H9 (cell line): ENCODE data around the gene EPYC. TPM values are rescaled to one million over a fixed set of nuclear protein-coding genes. Genes with fewer than 3 reads are reported as not detected.

ENCODE experiments used
- DNase-seq: peaks from one replicate; pipeline ENCODE4 v3.0.0-alpha.2; 2017
- H2AFZ ChIP-seq: one replicate; pipeline ENCODE4 v1.6.1; 2013; ENCODE audit warnings: mild to moderate bottlenecking, low read length, control low read depth, moderate library complexity
- H2AK5ac ChIP-seq: 2 replicates; pipeline ENCODE4 v1.6.1; 2013; ENCODE audit warnings: low read length, control low read depth, mixed read lengths; ENCODE audit not compliant: insufficient read length
- H2BK120ac ChIP-seq: one replicate; pipeline ENCODE4 v1.6.1; 2013; ENCODE audit warnings: low read depth, mild to moderate bottlenecking, low read length, control low read depth, inconsistent platforms; ENCODE audit not compliant: poor library complexity, severe bottlenecking
- H2BK12ac ChIP-seq: 2 replicates; pipeline ENCODE4 v1.6.1; 2013; ENCODE audit warnings: low read length, control low read depth, mixed read lengths, low read depth; ENCODE audit not compliant: insufficient read length
- H2BK15ac ChIP-seq: 2 replicates; pipeline ENCODE4 v1.6.1; 2013; ENCODE audit warnings: low read depth, low read length, control low read depth
- H2BK20ac ChIP-seq: one replicate; pipeline ENCODE4 v1.6.1; 2013; ENCODE audit warnings: low read depth, mild to moderate bottlenecking, low read length, control low read depth, inconsistent platforms; ENCODE audit not compliant: poor library complexity, severe bottlenecking
- H2BK5ac ChIP-seq: 2 replicates; pipeline ENCODE4 v1.6.1; 2013; ENCODE audit warnings: low read length, control low read depth, mixed read lengths; ENCODE audit not compliant: insufficient read length
- H3K14ac ChIP-seq: 2 replicates; pipeline ENCODE4 v1.6.1; 2013; ENCODE audit warnings: low read length, control low read depth; ENCODE audit not compliant: insufficient read depth
- H3K18ac ChIP-seq: 2 replicates; pipeline ENCODE4 v1.6.1; 2013; ENCODE audit warnings: low read depth, mild to moderate bottlenecking, mixed read lengths, low read length, control low read depth; ENCODE audit not compliant: insufficient read length
- H3K23ac ChIP-seq: 2 replicates; pipeline ENCODE4 v1.6.1; 2013; ENCODE audit warnings: low read length, control low read depth, mixed read lengths, low read depth; ENCODE audit not compliant: insufficient read length
- H3K23me2 ChIP-seq: 2 replicates; pipeline ENCODE4 v1.6.1; 2013; ENCODE audit warnings: low read depth, mild to moderate bottlenecking, mixed read lengths, low read length, control low read depth; ENCODE audit not compliant: insufficient read length, poor library complexity, severe bottlenecking
- H3K27ac ChIP-seq: 2 replicates; pipeline ENCODE4 v1.5.1; 2013; ENCODE audit warnings: low read length, control low read depth, mixed read lengths, low read depth; ENCODE audit not compliant: insufficient read length
- H3K27me3 ChIP-seq: 2 replicates; pipeline ENCODE4 v1.6.1; 2013; ENCODE audit warnings: low read length, control low read depth, inconsistent platforms; ENCODE audit not compliant: insufficient read depth
- H3K4ac ChIP-seq: 2 replicates; pipeline ENCODE4 v1.6.1; 2013; ENCODE audit warnings: low read depth, mild to moderate bottlenecking, control low read depth, inconsistent platforms, low read length, moderate library complexity
- H3K4me1 ChIP-seq: 2 replicates; pipeline ENCODE4 v1.6.1; 2013; ENCODE audit warnings: low read length, control low read depth, inconsistent platforms; ENCODE audit not compliant: insufficient read depth
- H3K4me2 ChIP-seq: 2 replicates; pipeline ENCODE4 v1.6.1; 2013; ENCODE audit warnings: low read length, control low read depth, mixed read lengths; ENCODE audit not compliant: insufficient read length, insufficient read depth
- H3K56ac ChIP-seq: 2 replicates; pipeline ENCODE4 v1.6.1; 2013; ENCODE audit warnings: low read depth, mild to moderate bottlenecking, mixed read lengths, low read length, control low read depth; ENCODE audit not compliant: insufficient read length
- H3K79me1 ChIP-seq: 2 replicates; pipeline ENCODE4 v1.6.1; 2013; ENCODE audit warnings: low read depth, mild to moderate bottlenecking, moderate library complexity, low read length, control low read depth, inconsistent platforms; ENCODE audit not compliant: insufficient read depth, poor library complexity, severe bottlenecking
- H3K79me2 ChIP-seq: 2 replicates; pipeline ENCODE4 v1.6.1; 2013; ENCODE audit warnings: low read length, control low read depth, inconsistent platforms; ENCODE audit not compliant: insufficient read depth
- H3K9ac ChIP-seq: 2 replicates; pipeline ENCODE4 v1.6.1; 2013; ENCODE audit warnings: low read length, control low read depth, mixed read lengths; ENCODE audit not compliant: insufficient read length; ENCODE audit errors: extremely low read depth
- H3K9me3 ChIP-seq: one replicate; pipeline ENCODE4 v1.6.1; 2013; ENCODE audit warnings: low read depth, low read length, inconsistent platforms; ENCODE audit not compliant: control insufficient read depth
- H3T11ph ChIP-seq: one replicate; pipeline ENCODE4 v1.6.1; 2013; ENCODE audit warnings: mild to moderate bottlenecking, low read length, control low read depth, inconsistent platforms
- H4K20me1 ChIP-seq: one replicate; pipeline ENCODE4 v1.6.1; 2013; ENCODE audit not compliant: control insufficient read depth, insufficient read length, insufficient read depth
- H4K5ac ChIP-seq: 2 replicates; pipeline ENCODE4 v1.6.1; 2013; ENCODE audit warnings: low read depth, mild to moderate bottlenecking, mixed read lengths, low read length, control low read depth; ENCODE audit not compliant: insufficient read length
- H4K8ac ChIP-seq: replicated peaks from 2 replicates; pipeline ENCODE4 v1.6.1; 2013; ENCODE audit warnings: low read length, control low read depth, mixed read lengths, low read depth; ENCODE audit not compliant: insufficient read length
- H4K91ac ChIP-seq: 2 replicates; pipeline ENCODE4 v1.6.1; 2013; ENCODE audit warnings: low read depth, mild to moderate bottlenecking, moderate library complexity, mixed read lengths, low read length, control low read depth; ENCODE audit not compliant: insufficient read length
- H3K27ac Mint-ChIP-seq, 3 experiments: 2 replicates in 2 of 3; 3 replicates in 1 of 3; pipeline ENCODE4 v1.8.0; 2020 to 2021; ENCODE audit warnings: mixed read lengths in 3 of 3, mild to moderate bottlenecking in 1 of 3, moderate library complexity in 1 of 3
- H3K27me3 Mint-ChIP-seq: 2 replicates; pipeline ENCODE4 v1.8.0; 2021; ENCODE audit warnings: low read depth, mild to moderate bottlenecking, moderate library complexity, mixed read lengths
- H3K36me3 Mint-ChIP-seq, 3 experiments: 2 replicates in 2 of 3; 3 replicates in 1 of 3; pipeline ENCODE4 v1.8.0; 2020 to 2021; ENCODE audit warnings: low read depth in 3 of 3, mixed read lengths in 3 of 3; ENCODE audit not compliant: insufficient read depth in 1 of 3
- H3K4me1 Mint-ChIP-seq, 2 experiments: 2 replicates each; pipeline ENCODE4 v1.8.0; 2020; ENCODE audit warnings: mixed read lengths in 2 of 2
- H3K4me3 Mint-ChIP-seq, 2 experiments: 2 replicates in 1 of 2; 3 replicates in 1 of 2; pipeline ENCODE4 v1.8.0; 2020 to 2021; ENCODE audit warnings: mild to moderate bottlenecking in 2 of 2, mixed read lengths in 2 of 2, moderate library complexity in 1 of 2
- H3K9me3 Mint-ChIP-seq, 2 experiments: 2 replicates in 1 of 2; 3 replicates in 1 of 2; pipeline ENCODE4 v1.8.0; 2020; ENCODE audit warnings: mild to moderate bottlenecking in 2 of 2, mixed read lengths in 2 of 2, moderate library complexity in 1 of 2
- long read RNA-seq: library from polyadenylated mRNA; unstranded; transcript quantifications from one replicate; pipeline ENCODE4 v2.0.0, GENCODE V29; 2020
- total RNA-seq: library from RNA; stranded (reverse); gene quantifications from 2 replicates; pipeline ENCODE4 v1.2.1, GENCODE V29; 2021
- TF ChIP-seq, protein P1 (sequence below): fragments of 200-600 bp; sonication (generic); conservative IDR thresholded peaks from 3 replicates; pipeline ENCODE4 v1.8.0; 2021; ENCODE audit warnings: antibody characterized with exemption, mild to moderate bottlenecking

EPYC gene, protein sequence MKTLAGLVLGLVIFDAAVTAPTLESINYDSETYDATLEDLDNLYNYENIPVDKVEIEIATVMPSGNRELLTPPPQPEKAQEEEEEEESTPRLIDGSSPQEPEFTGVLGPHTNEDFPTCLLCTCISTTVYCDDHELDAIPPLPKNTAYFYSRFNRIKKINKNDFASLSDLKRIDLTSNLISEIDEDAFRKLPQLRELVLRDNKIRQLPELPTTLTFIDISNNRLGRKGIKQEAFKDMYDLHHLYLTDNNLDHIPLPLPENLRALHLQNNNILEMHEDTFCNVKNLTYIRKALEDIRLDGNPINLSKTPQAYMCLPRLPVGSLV
- not detected in 2 replicates for total RNA-seq
- long read RNA-seq: 0 reads

DNA sequence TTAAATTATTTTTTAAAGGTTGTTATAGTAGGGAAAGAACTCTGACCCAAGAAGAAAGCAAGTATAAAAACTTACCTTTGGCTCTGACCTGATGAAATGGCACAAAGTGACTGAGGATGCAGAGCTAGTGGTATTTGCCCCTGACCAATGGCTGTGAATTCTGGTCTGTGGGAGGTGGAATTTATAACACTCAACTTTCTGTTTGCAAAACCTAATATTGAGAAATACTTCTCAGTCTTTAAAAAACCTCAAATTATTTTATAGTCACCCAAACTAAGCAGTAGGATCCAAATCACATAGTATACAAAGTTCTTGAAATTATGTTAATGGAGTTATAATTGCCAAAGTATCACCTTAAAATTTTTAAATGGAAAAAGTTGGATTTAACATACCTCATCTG, at the start of gene EPYC:
TSS of gene EPYC (minus strand) at position 101 of the 400 bp plus-strand sequence. CDS start 2,407 bp downstream, outside the sequence.
- no peaks in the 10 kb centered on the region for H3K9me3 ChIP-seq
- H2BK12ac ChIP-seq: no peak within 1 kb of the TSS
- H2AK5ac ChIP-seq: no peak within 1 kb of the TSS
- H3K27me3 ChIP-seq: no peaks in the 10 kb centered on the region
- Mint-ChIP-seq H3K4me1 (no peaks in the 10 kb centered on the region), H3K27ac (no peak within 1 kb of the TSS), H3K27me3 (peaks cover 4% of the 10 kb centered on the region; the same call in 1 of the 2 replicates), H3K36me3 (no peaks in the 10 kb centered on the region), H3K9me3 (no peaks in the 10 kb centered on the region), H3K4me3 (no peak within 1 kb of the TSS)
- no peaks in the 10 kb centered on the region for H3K79me1 ChIP-seq
- no peak within 1 kb of the TSS for H3K4me2 ChIP-seq
- no peaks in the 10 kb centered on the region for H3K4me1 ChIP-seq
- DNase-seq: no peak
- H2BK15ac ChIP-seq: no peak within 1 kb of the TSS
- H3K79me2 ChIP-seq: no peaks in the 10 kb centered on the region
- H2AFZ ChIP-seq: no peak within 1 kb of the TSS
- no peak within 1 kb of the TSS for H3K27ac ChIP-seq
- no peak within 1 kb of the TSS for H2BK5ac ChIP-seq
- H4K91ac ChIP-seq: no peak within 1 kb of the TSS
- no peak within 1 kb of the TSS for H3K4ac ChIP-seq
- no peak within 1 kb of the TSS for H3K14ac ChIP-seq
- TF ChIP-seq, protein P1, sequence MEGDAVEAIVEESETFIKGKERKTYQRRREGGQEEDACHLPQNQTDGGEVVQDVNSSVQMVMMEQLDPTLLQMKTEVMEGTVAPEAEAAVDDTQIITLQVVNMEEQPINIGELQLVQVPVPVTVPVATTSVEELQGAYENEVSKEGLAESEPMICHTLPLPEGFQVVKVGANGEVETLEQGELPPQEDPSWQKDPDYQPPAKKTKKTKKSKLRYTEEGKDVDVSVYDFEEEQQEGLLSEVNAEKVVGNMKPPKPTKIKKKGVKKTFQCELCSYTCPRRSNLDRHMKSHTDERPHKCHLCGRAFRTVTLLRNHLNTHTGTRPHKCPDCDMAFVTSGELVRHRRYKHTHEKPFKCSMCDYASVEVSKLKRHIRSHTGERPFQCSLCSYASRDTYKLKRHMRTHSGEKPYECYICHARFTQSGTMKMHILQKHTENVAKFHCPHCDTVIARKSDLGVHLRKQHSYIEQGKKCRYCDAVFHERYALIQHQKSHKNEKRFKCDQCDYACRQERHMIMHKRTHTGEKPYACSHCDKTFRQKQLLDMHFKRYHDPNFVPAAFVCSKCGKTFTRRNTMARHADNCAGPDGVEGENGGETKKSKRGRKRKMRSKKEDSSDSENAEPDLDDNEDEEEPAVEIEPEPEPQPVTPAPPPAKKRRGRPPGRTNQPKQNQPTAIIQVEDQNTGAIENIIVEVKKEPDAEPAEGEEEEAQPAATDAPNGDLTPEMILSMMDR: no peak
- H4K20me1 ChIP-seq: no peaks in the 10 kb centered on the region
- no peak within 1 kb of the TSS for H3K56ac ChIP-seq
- no peak within 1 kb of the TSS for H2BK120ac ChIP-seq
- no peak within 1 kb of the TSS for H3T11ph ChIP-seq
- no peak within 1 kb of the TSS for H3K9ac ChIP-seq
- no peaks in the 10 kb centered on the region for H3K23me2 ChIP-seq
- H4K8ac ChIP-seq: no peak within 1 kb of the TSS
- H4K5ac ChIP-seq: no peak within 1 kb of the TSS
- no peak within 1 kb of the TSS for H3K18ac ChIP-seq
- H3K23ac ChIP-seq: no peak within 1 kb of the TSS
- no peak within 1 kb of the TSS for H2BK20ac ChIP-seq
